ENCODE measurements around the gene NHLH1. TPM values are rescaled to one million over a fixed set of nuclear protein-coding genes. Genes with fewer than 3 reads are reported as not detected.

Gene NHLH1
- total RNA-seq, 2 donors from 2014 or later, result 0.14 TPM; not detected in 1

- Histone ChIP-seq H3K4me3 (no peak overlapping the region), H3K27me3 (replicated peaks; ENCODE audit: insufficient read depth) (no peaks in the 10 kb centered on the region), H3K9me3 (no peaks in the 10 kb centered on the region), H3K27ac (no peak overlapping the region), H3K4me1 (ENCODE audit: control insufficient read depth in 1 of 2, low read depth in 2 of 2) (peaks cover 6 to 13% of the 10 kb centered on the region in 2 donors), H3K36me3 (no peaks in the 10 kb centered on the region)
- ATAC-seq (ENCODE audit: insufficient number of reproducible peaks, low FRiP score, low read depth), result no peak
- no peak for DNase-seq (ENCODE audit: low spot score)
- TF ChIP-seq CTCF (IDR thresholded peaks at IDR 0.05), result no peak
These were observed 35.3 kb downstream of the NHLH1 start for GRCh38 chr1:160402001-160402795.

GRCh38 chr1:160403244-160403643 is 36.4 kb downstream of the NHLH1 start:
- ATAC-seq (ENCODE audit: insufficient number of reproducible peaks, low FRiP score, low read depth), result no peak
- no peaks in the 10 kb centered on the region for H3K27me3 ChIP-seq (replicated peaks; ENCODE audit: insufficient read depth)

GRCh38 chr1:160404094-160404493 is 37.2 kb downstream of the NHLH1 start:
- H3K36me3 ChIP-seq, result no peaks in the 10 kb centered on the region
- H3K27me3 ChIP-seq (replicated peaks; ENCODE audit: insufficient read depth), result no peaks in the 10 kb centered on the region
- H3K4me1 ChIP-seq (ENCODE audit: control insufficient read depth in 1 of 2, low read depth in 2 of 2), result peaks cover 6 to 13% of the 10 kb centered on the region in 2 donors
- DNase-seq (ENCODE audit: low spot score) (no peak), ATAC-seq (ENCODE audit: insufficient number of reproducible peaks, low FRiP score, low read depth) (no peak)
- no peak for TF ChIP-seq CTCF (IDR thresholded peaks at IDR 0.05)
- no peak overlapping the region for H3K4me3 ChIP-seq
- H3K27ac ChIP-seq, result no peak overlapping the region
- no peaks in the 10 kb centered on the region for H3K9me3 ChIP-seq

More at GRCh38 chr1:160403244-160403643, 36.4 kb downstream of the NHLH1 start:
- H3K27ac ChIP-seq, result no peak overlapping the region
- peaks cover 6 to 13% of the 10 kb centered on the region in 2 donors for H3K4me1 ChIP-seq (ENCODE audit: control insufficient read depth in 1 of 2, low read depth in 2 of 2)
- no peak overlapping the region for H3K4me3 ChIP-seq
- DNase-seq (ENCODE audit: low spot score), result no peak
- no peaks in the 10 kb centered on the region for H3K36me3 ChIP-seq
- no peak for TF ChIP-seq CTCF (IDR thresholded peaks at IDR 0.05)
- H3K9me3 ChIP-seq, result no peaks in the 10 kb centered on the region

GRCh38 chr1:160405331-160405877 is 38.5 kb downstream of the NHLH1 start:
- Histone ChIP-seq H3K4me3 (no peak overlapping the region), H3K9me3 (no peaks in the 10 kb centered on the region), H3K36me3 (no peaks in the 10 kb centered on the region), H3K27me3 (replicated peaks; ENCODE audit: insufficient read depth) (no peaks in the 10 kb centered on the region), H3K4me1 (ENCODE audit: control insufficient read depth in 1 of 2, low read depth in 2 of 2) (peaks cover 6 to 13% of the 10 kb centered on the region in 2 donors), H3K27ac (no peak overlapping the region)
- DNase-seq (ENCODE audit: low spot score) (no peak), ATAC-seq (ENCODE audit: insufficient number of reproducible peaks, low FRiP score, low read depth) (no peak)
- no peak for TF ChIP-seq CTCF (IDR thresholded peaks at IDR 0.05)

GRCh38 chr1:160406131-160406968 is 39.5 kb downstream of the NHLH1 start:
- no peak for ATAC-seq (ENCODE audit: insufficient number of reproducible peaks, low FRiP score, low read depth)
- Histone ChIP-seq H3K27me3 (replicated peaks; ENCODE audit: insufficient read depth) (no peaks in the 10 kb centered on the region), H3K9me3 (no peaks in the 10 kb centered on the region), H3K4me1 (ENCODE audit: control insufficient read depth in 1 of 2, low read depth in 2 of 2) (peaks cover 0 to 5% of the 10 kb centered on the region in 2 donors), H3K27ac (no peak overlapping the region), H3K4me3 (no peak overlapping the region), H3K36me3 (no peaks in the 10 kb centered on the region)
- no peak for TF ChIP-seq CTCF (IDR thresholded peaks at IDR 0.05)
- no peak for DNase-seq (ENCODE audit: low spot score)
